ENCODE data around the gene LIN52.

The LIN52 gene

DNA sequence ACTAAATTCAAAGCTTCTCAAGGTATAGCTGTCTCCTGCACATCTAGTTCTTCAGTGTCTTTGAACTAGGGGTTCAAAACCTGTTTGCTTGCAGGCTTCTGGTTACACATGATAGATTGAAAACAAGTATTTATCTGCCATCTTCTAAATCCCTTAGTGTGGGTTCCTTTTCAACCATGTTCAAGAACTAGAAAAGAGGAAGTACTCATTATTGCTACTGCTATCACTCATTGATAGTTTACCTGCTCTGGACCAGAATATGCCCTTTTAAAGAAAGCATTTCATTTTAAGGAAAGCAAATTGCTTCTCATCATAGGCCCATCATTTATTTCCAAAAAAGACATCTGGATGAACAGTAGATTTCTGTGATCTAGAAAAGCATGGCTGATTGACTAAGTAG is 117.4 kb downstream of the LIN52 start:
- H3K4me3 ChIP-seq (ENCODE audit: low read length), result no peak overlapping the region
- no peak for DNase-seq (ENCODE audit: low read depth)
- TF ChIP-seq, protein P1, sequence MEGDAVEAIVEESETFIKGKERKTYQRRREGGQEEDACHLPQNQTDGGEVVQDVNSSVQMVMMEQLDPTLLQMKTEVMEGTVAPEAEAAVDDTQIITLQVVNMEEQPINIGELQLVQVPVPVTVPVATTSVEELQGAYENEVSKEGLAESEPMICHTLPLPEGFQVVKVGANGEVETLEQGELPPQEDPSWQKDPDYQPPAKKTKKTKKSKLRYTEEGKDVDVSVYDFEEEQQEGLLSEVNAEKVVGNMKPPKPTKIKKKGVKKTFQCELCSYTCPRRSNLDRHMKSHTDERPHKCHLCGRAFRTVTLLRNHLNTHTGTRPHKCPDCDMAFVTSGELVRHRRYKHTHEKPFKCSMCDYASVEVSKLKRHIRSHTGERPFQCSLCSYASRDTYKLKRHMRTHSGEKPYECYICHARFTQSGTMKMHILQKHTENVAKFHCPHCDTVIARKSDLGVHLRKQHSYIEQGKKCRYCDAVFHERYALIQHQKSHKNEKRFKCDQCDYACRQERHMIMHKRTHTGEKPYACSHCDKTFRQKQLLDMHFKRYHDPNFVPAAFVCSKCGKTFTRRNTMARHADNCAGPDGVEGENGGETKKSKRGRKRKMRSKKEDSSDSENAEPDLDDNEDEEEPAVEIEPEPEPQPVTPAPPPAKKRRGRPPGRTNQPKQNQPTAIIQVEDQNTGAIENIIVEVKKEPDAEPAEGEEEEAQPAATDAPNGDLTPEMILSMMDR (conservative IDR thresholded peaks at IDR 0.05; ENCODE audit: low read length), result no peak

DNA sequence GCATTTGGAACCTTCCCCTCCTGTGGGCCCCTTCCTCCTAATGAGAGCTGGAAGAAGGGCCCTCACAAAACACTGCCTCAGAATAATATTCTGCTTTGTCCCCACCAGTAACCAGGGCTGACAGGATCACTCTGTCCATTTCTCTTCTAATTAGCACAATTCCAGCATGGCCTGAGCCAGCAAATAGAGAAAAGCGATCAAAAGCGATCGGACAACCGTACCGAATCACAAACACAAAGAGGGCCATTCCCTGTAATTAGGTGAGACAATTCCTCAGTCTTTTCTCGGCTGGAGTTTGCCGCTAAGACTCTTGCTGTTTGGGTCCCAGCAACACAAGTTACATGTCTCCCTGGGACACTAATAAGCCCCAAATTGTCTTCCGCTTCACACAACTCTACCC is 118.9 kb downstream of the LIN52 start:
- DNase-seq (ENCODE audit: low read depth), result no peak
- H3K4me3 ChIP-seq (ENCODE audit: low read length), result no peak overlapping the region
- TF ChIP-seq, protein P1 (conservative IDR thresholded peaks at IDR 0.05; ENCODE audit: low read length), result no peak

DNA sequence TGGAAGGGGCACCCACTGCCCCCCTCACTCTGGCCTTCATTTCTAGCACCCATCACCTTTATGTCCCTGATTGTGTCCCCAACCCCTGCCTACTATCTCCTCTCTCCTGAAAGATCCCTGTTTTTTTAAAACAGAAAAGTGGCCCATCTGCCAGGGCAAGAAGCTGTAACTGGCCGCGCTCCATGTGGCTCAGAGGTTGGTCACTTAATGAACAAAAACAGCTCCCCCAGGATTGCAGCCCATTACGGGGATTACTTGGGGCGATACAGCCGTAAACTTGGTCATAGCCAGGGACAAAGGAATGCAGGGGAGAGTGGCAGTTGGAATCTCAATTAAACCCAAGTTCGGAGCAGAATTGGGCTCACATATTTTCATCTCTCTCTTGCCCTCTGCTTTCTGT is 119.7 kb downstream of the LIN52 start:
- DNase-seq (ENCODE audit: low read depth), result no peak
- H3K4me3 ChIP-seq (ENCODE audit: low read length), result no peak overlapping the region
- TF ChIP-seq, protein P1 (conservative IDR thresholded peaks at IDR 0.05; ENCODE audit: low read length), result no peak

DNA sequence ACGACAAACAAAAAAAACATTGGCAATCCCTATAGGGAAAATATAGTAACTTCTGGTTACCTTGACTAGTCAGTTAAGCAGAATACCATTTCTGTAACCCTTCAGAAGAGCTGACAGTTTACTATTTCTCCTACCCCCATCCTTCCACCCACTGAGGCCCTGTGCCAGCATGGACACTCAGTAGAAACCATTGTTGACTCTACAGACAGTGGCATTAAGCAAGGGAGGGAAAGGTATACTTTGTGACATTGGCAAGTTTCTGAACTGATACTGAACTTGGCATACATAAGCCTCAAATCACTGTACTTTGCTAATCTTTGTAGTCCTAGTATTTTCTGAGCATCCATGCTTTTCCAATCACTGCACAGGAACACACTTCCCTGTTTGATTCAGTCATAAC is 121.1 kb downstream of the LIN52 start:
- no peak overlapping the region for H3K4me3 ChIP-seq (ENCODE audit: low read length)
- DNase-seq (ENCODE audit: low read depth), result no peak
- TF ChIP-seq, protein P1 (conservative IDR thresholded peaks at IDR 0.05; ENCODE audit: low read length), result no peak

DNA sequence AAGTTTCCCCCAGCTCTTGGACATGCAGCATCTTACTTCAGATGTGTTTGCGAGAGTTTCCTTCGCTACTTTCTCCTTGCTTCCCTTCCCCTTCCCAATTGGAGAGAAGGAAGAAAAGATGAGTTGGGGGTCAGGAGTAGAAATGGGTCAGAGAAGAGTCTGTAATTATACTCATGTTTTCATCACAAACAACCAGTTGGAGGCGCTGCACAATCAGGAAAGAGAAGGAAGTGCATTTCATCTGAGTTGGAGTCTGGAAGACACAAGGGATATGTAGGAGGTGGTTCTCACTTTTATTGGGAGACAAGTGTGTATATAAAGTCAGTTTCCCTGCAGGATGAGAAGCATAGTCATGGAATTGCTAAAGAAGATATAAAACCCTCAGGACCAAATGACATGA is 123.2 kb downstream of the LIN52 start:
- DNase-seq (ENCODE audit: low read depth), result no peak
- H3K4me3 ChIP-seq (ENCODE audit: low read length), result no peak overlapping the region
- TF ChIP-seq, protein P1 (conservative IDR thresholded peaks at IDR 0.05; ENCODE audit: low read length), result peak; percentile 17; the same call in 1 of the 2 replicates

DNA sequence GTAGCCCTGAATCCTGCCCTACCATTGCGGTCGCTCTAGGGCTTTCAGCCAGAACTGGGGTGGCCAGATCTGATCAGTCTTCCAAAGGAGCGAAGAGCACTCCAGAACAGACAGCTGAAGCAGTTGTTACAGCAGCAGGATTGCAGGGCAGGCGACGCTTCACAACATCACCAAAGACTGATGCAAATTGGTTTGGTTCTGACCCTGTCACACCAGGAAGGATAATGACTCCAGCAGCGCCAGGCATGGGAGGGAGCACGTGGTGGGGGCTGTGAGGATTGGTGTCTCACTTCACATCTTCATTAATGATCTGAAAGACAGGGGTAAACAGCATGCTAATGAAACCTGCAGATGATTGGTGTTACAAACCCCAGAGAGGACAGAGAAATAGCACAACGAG is 123.9 kb downstream of the LIN52 start:
- no peak for DNase-seq (ENCODE audit: low read depth)
- H3K4me3 ChIP-seq (ENCODE audit: low read length), result no peak overlapping the region
- TF ChIP-seq, protein P1 (conservative IDR thresholded peaks at IDR 0.05; ENCODE audit: low read length), result no peak

DNA sequence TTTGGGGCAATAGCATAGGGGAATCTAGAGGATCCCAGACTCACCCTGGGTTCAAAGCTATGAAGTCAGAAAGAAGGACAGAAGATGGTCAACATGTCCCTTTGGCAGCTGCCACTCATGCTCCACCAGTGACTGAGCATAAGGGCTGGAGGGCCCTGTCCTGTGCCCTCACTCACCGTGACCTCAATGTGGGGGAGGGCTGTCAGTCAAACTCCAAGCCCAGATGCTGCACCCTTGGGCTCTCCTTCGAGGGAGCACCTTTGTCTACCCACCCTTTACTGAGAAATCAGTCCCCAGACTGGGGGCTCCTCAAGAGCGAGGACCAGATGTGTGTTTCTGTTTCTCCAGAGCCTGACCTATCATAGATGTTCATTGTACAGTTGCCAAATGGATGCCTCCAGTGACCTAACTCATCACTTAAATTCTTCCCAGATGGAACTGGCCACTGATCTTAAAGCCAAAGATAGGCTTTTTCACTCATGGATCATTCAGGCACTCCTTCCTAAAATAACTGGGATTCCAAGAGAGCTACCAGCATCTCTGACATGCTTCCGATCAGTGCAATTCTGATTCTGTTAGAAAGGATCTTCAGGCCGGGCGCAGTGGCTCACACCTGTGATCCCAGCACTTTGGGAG is 127.3 kb downstream of the LIN52 start:
- TF ChIP-seq, protein P1 (conservative IDR thresholded peaks at IDR 0.05; ENCODE audit: low read length), result no peak
- peak; percentile 43 for DNase-seq (ENCODE audit: low read depth)
- H3K4me3 ChIP-seq (ENCODE audit: low read length), result no peak overlapping the region
